Amygdala (tissue), 56 donors: Measurements from ENCODE around the gene STAC3.
A peak's percentile ranks its signal among the peaks of the same experiment; 100 is the strongest.

ENCODE experiments used
- DNase-seq, 56 donors: peaks; one replicate each; lab custom pipeline; 2025; lab: John Stamatoyannopoulos, UW

Gene STAC3

DNA sequence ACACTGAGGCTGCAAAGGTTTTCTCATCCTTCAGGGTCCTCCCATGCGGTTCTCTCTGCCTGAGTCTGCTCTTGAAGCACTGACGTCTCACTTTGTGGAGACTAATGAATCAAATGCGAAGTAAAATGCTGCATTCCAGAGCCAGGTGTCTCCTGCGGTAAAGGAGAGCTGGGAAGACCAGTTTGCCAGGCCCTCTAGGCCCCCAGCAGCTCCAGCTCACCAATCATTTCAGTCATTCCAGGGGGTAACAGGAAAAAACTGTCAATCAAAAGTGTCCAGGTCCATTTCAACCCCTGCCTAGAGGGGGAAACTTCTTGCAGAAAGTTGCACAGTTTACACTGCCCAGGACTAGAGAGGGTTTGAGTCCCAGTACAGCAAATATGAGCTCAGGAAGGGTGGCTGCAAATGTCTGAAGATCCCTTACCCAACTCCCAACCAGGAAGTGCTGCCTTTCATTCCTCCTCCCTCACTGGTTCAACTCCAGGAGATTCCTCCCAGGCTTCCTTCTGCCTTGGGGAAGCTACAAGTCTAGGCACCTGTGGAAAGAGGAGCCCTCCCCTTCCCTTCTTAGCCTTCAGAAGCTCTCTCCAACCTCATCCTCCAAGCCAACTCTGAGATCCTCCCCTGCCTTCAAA is 37.1 kb downstream of the STAC3 start:
- peak in 1 of 56 donors; percentile 37 for DNase-seq

DNA sequence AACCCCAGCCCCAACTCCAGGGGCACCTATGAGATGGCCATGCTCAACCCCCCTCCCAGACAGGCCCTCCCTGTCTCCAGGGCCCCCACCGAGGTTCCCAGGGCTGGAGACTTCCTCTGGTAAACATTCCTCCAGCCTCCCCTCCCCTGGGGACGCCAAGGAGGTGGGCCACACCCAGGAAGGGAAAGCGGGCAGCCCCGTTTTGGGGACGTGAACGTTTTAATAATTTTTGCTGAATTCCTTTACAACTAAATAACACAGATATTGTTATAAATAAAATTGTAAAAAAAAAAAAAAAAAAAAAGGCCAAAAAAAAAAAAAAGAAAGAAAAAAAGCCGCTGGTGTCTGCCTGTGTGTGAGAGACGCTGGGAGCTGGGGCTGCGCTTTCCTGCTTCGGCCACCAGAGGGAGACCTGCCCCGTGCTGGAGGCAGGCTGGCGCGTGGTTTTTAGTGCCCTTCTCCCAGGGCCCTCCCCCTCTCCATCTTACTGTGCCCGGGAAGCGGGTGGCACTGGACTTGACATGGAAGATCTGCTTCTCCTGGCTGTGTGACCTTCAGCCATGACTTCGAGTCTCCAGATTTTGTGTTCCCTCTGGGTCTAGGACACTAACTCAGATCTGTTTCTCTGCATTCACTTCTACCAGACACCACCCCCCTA is 37.8 kb downstream of the STAC3 start:
- peak in 55 of 56 donors; percentile 12 to 92 (median 72) for DNase-seq

- DNase-seq, result peak in 4 of 56 donors; percentile 13 to 37 (median 22)
Observed at GRCh38 chr12:57212701-57213057, 38.3 kb downstream of the STAC3 start.

DNA sequence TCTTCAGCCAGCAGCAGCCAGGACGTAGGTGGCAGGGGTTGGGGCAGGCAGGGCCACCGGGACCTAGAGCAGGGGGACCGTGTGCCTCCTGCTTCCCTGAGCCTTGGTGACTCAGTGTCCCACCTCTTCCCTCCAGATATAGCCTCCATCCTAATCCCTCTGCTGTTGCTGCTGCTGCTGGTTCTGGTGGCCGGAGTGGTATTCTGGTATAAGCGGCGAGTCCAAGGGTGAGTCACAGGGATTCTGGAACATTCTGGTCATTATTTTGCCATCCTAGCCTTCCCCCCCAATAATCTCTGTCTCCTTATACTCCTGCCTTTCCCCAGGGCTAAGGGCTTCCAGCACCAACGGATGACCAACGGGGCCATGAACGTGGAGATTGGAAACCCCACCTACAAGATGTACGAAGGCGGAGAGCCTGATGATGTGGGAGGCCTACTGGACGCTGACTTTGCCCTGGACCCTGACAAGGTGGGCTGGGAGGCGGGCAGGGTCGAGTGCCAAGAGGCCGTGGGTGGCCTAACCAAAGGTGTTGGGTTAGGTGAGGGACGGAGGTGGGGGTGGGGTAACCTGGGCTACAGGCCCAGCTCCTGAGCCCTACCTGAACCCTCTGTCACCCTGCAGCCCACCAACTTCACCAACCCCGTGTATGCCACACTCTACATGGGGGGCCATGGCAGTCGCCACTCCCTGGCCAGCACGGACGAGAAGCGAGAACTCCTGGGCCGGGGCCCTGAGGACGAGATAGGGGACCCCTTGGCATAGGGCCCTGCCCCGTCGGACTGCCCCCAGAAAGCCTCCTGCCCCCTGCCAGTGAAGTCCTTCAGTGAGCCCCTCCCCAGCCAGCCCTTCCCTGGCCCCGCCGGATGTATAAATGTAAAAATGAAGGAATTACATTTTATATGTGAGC is 38.9 kb downstream of the STAC3 start:
- DNase-seq, result no peak

DNA sequence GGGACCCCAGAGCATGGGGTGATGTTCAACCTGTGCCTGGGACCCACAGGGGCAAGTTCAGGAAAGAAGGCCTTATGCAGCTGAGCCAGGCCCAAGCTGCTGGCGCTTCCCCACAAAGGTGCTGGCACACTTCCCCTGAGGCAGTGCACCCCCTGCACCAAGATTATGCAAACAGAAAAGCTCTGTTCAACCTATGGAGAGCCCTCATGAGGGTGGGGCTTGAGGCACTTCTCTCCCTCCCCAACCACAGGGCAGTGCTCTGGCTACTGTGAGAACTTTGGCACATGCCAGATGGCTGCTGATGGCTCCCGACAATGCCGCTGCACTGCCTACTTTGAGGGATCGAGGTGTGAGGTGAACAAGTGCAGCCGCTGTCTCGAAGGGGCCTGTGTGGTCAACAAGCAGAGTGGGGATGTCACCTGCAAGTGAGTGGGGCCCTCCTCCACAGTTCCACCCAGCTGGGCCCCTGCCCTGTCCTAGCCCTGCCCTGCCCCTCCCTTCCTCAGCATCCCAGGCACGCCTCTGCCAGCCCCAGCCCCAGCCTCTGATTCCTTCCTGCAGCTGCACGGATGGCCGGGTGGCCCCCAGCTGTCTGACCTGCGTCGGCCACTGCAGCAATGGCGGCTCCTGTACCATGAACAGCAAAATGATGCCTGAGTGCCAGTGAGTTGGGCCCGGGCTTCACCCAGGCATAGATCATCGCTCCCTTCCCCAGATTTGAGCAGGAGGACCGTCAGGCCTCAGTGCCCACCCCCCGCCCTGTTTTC is 39.9 kb downstream of the STAC3 start:
- DNase-seq, result no peak

GRCh38 chr12:57210461-57210860 is 40.5 kb downstream of the STAC3 start:
- no peak for DNase-seq

- DNase-seq, result no peak
Observed at GRCh38 chr12:57209916-57210315, 41.1 kb downstream of the STAC3 start.

- peak in 46 of 56 donors; percentile 11 to 87 (median 61) for DNase-seq
Observed at GRCh38 chr12:57208631-57209282, 42.2 kb downstream of the STAC3 start.

DNA sequence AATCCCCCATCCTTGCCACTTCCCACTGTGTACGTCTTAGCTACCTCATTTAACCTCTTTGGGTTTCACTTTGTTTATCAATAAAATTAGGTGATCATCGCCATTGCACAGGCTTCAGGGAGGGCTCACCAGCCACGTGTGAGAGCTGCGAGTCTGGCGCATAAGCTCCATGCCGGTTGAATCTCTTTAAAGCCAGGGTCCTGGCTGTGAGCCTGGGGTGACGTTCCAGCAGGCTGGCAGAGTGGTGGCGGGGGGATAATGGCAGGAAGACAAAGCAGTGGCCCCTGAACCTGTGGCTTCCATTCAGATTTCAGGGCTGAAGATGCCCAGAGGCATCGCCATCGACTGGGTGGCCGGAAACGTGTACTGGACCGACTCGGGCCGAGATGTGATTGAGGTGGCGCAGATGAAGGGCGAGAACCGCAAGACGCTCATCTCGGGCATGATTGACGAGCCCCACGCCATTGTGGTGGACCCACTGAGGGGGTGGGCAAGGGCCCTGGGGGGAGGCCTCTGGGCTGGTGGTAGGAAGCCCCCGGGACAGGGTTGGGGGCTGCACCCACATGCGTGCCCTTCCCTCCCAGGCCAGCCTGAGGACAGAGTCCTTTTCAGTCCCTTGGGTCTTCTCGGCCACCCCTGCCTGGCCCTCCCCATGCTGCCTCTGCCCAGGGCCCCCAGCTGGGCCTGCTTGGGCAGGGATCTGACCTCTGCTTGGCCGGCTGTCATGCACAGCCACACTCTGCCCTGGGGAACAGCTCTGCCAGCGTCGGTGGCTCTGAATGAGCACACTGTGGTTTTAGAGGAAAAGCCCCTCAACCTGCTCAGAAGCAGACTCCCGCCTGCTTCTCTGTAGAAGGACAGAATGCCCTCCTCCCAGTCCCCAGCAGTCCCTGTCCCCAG is 43.0 kb downstream of the STAC3 start:
- DNase-seq, result peak in 9 of 56 donors; percentile 7 to 36 (median 22)

DNA sequence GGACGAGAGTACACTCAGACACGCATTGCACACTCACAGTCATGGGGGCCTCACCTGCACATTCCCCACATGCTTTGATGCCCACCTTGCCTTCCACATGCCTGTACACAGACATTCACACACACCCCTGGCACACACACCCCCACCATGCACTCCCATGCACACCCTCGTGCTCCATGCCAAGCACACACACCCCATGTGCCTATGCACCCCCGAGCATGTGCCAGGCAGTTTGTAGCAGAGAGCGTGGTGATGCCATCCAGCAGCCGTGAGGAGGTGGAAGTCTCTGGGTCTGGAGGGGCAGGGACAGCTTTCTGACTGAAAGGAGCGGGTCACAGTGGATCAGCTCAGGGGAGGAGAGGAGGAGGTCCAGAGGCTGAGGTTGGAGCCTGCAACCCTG is 45.1 kb downstream of the STAC3 start:
- no peak for DNase-seq

- no peak for DNase-seq
Observed at GRCh38 chr12:57205186-57205585, 45.8 kb downstream of the STAC3 start.

- DNase-seq, result no peak
Observed at GRCh38 chr12:57204454-57204853, 46.5 kb downstream of the STAC3 start.

DNA sequence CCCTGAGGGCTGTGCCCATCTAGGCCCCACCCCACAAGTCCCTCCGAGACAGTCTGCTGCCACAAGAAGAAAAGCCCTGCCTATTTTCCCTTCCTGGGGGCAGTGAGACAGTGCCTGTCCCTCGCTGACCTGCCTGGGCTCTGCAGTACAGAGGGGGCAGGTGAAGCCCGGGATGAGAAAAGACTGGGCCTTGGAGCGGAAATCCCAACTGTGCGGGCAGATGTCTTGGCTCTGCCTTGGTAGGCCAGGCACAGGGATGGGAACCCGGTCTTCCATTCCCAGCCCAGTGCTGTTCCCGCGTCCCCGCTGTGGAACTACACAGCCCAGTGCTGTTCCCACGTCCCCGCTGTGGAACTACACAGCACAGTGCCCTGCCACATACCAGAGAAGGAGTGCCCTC is 47.2 kb downstream of the STAC3 start:
- DNase-seq, result no peak

GRCh38 chr12:57203201-57203600 is 47.8 kb downstream of the STAC3 start:
- no peak for DNase-seq

- no peak for DNase-seq
Observed at GRCh38 chr12:57202321-57202720, 48.7 kb downstream of the STAC3 start.

DNA sequence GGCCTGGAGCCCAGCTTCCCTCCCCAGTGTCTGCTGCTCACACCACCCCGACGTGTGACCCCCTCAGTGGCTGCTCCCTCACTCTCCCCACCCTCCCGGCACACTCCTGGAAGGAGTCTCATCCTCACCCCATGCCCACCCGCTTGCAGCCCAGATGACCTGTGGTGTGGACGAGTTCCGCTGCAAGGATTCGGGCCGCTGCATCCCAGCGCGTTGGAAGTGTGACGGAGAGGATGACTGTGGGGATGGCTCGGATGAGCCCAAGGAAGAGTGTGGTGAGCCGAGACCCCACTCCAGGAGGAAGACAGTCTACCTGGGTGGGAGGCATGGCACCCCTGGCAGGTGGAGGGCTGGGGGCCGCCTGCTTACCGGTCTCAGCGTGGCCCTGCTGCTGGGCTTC is 49.4 kb downstream of the STAC3 start:
- no peak for DNase-seq

DNA sequence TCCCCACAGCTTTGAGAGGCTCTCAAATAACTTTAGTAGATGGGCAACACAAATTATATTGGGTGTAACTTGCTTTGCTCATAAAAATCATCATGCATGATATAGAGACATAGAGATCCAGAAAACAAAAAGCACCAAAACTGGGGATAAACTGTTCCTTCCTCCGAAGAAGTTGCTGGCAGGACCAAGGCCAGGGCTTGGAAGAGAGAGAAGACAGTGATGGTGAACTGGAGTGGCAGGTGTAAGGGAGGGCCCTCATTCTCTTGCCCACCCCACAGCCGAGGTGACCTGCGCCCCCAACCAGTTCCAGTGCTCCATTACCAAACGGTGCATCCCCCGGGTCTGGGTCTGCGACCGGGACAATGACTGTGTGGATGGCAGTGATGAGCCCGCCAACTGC is 49.8 kb downstream of the STAC3 start:
- DNase-seq, result no peak

GRCh38 chr12:57200497-57200896 is 50.5 kb downstream of the STAC3 start:
- no peak for DNase-seq

GRCh38 chr12:57199191-57199590 is 51.8 kb downstream of the STAC3 start:
- no peak for DNase-seq
